Activated gamma-delta T cell treated with Interleukin-2 at 50 U/mL for 16 hours (primary cell): Measurements from ENCODE around the gene IL25.

Source experiments
- DNase-seq: peaks from one replicate; pipeline ENCODE4 v3.0.0-alpha.2; 2020

Gene IL25

GRCh38 chr14:23354990-23355389 is 17.6 kb upstream of the IL25 start:
- DNase-seq: no peak

- DNase-seq: no peak
These were observed 16.7 kb upstream of the IL25 start for GRCh38 chr14:23355871-23356435.

- DNase-seq: no peak
These were observed 15.9 kb upstream of the IL25 start for GRCh38 chr14:23356662-23357061.

GRCh38 chr14:23357261-23357660 is 15.3 kb upstream of the IL25 start:
- no peak for DNase-seq

GRCh38 chr14:23358042-23358441 is 14.6 kb upstream of the IL25 start:
- DNase-seq: no peak

- no peak for DNase-seq
These were observed 13.9 kb upstream of the IL25 start for GRCh38 chr14:23358553-23359166.

GRCh38 chr14:23359167-23359626 is 13.4 kb upstream of the IL25 start:
- DNase-seq: no peak

GRCh38 chr14:23359722-23360447 is 12.7 kb upstream of the IL25 start:
- DNase-seq: no peak

GRCh38 chr14:23360496-23360895 is 12.1 kb upstream of the IL25 start:
- DNase-seq: no peak

- DNase-seq: no peak
These were observed 11.3 kb upstream of the IL25 start for GRCh38 chr14:23361320-23361719.

- no peak for DNase-seq
These were observed 10.8 kb upstream of the IL25 start for GRCh38 chr14:23361763-23362162.

GRCh38 chr14:23362200-23362599 is 10.4 kb upstream of the IL25 start:
- DNase-seq: no peak

- DNase-seq: no peak
These were observed 8.2 kb upstream of the IL25 start for GRCh38 chr14:23364164-23365035.

GRCh38 chr14:23365036-23365731 is 7.4 kb upstream of the IL25 start, which contains the start of gene EFS:
Gene EFS, minus strand, starts transcription at chr14:23365172. Its CDS starts 147 bp downstream, at chr14:23365025.
- no peak for DNase-seq

GRCh38 chr14:23365732-23366425 is 6.7 kb upstream of the IL25 start:
- DNase-seq: no peak

- no peak for DNase-seq
These were observed 6.1 kb upstream of the IL25 start for GRCh38 chr14:23366426-23366921.

GRCh38 chr14:23370221-23370620 is 2.4 kb upstream of the IL25 start:
- DNase-seq: no peak

- no peak for DNase-seq
These were observed 744 bp upstream of the IL25 start for GRCh38 chr14:23371865-23372264.

GRCh38 chr14:23373041-23373440 is 432 bp downstream of the IL25 start:
- DNase-seq: no peak

GRCh38 chr14:23375527-23376251 is 3.1 kb downstream of the IL25 start:
- DNase-seq: no peak
